ENCODE data around the gene MOK. TPM values are rescaled to one million over a fixed set of nuclear protein-coding genes. Genes with fewer than 3 reads are reported as not detected.

MOK gene
- total RNA-seq, 1 donor = 86.1 TPM

DNA sequence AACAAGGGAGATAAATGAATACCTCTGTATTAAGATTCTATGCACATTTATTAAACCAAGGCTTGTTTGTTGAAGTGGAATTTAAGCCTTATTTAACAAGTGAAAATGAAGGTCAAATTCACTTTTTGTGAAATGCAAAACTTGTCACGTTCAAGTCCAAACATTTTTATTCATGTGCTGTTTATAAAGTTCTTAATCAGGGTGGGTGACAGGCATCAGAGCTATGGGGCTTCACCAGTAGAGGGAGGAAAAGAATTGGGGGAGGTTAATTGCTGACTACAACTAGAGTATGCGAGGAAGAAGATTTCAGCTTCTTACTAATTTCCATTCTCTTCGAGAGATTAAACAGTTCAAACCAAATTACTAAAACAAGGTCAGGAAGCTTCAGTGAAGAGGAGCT lies 9.7 kb downstream of the MOK start:
- peak overlapping the region; percentile 64 for H3K27ac ChIP-seq (ENCODE audit: low read depth, low read length)

DNA sequence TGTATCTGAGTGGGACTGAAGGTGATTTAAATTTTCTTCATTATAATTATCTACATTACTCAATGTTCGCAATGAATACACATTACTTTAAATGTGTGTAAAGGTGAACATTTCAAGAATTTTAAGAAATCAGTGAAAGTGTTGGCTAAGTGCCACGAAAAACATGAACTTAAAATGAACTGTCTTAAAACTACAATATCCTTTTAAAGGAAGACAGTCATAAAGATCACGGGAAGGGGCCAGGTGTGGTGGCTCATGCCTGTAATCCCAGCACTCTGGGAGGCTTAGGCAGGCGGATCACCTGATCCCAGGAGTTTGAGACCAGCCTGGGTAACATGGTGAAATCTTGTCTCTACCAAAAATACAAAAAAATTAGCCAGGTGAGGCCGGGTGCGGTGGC lies 11.2 kb downstream of the MOK start:
- Histone ChIP-seq H3K4me3 (ENCODE audit: insufficient read depth, low read length) (no peak overlapping the region), H3K4me2 (ENCODE audit: insufficient read depth, low read length) (no peak overlapping the region), H4K20me1 (ENCODE audit: insufficient read depth, low read length) (no peaks in the 10 kb centered on the region), H3K4me1 (ENCODE audit: insufficient read depth, low read length) (peaks cover 27% of the 10 kb centered on the region), H3K27ac (ENCODE audit: low read depth, low read length) (peak overlapping the region; percentile 42), H3K36me3 (ENCODE audit: insufficient read depth, low read length) (peaks cover 12% of the 10 kb centered on the region), H3K9me3 (ENCODE audit: low read depth, low read length) (no peaks in the 10 kb centered on the region), H3K27me3 (ENCODE audit: insufficient read depth, low read length) (no peaks in the 10 kb centered on the region), H2AFZ (ENCODE audit: low read length) (no peak overlapping the region), H3K79me2 (ENCODE audit: insufficient read depth, low read length) (peaks cover 89% of the 10 kb centered on the region)
- TF ChIP-seq, protein P1, sequence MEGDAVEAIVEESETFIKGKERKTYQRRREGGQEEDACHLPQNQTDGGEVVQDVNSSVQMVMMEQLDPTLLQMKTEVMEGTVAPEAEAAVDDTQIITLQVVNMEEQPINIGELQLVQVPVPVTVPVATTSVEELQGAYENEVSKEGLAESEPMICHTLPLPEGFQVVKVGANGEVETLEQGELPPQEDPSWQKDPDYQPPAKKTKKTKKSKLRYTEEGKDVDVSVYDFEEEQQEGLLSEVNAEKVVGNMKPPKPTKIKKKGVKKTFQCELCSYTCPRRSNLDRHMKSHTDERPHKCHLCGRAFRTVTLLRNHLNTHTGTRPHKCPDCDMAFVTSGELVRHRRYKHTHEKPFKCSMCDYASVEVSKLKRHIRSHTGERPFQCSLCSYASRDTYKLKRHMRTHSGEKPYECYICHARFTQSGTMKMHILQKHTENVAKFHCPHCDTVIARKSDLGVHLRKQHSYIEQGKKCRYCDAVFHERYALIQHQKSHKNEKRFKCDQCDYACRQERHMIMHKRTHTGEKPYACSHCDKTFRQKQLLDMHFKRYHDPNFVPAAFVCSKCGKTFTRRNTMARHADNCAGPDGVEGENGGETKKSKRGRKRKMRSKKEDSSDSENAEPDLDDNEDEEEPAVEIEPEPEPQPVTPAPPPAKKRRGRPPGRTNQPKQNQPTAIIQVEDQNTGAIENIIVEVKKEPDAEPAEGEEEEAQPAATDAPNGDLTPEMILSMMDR (IDR thresholded peaks at IDR 0.05; ENCODE audit: extremely low read depth, low read depth, low read length) = no peak
- DNase-seq (ENCODE audit: insufficient read length, low spot score, missing footprints) = no peak

More for the DNA sequence above, 9.7 kb downstream of the MOK start:
- Histone ChIP-seq H3K9me3 (ENCODE audit: low read depth, low read length) (no peaks in the 10 kb centered on the region), H3K4me2 (ENCODE audit: insufficient read depth, low read length) (peak overlapping the region; percentile 43), H3K36me3 (ENCODE audit: insufficient read depth, low read length) (peaks cover 15% of the 10 kb centered on the region), H3K27me3 (ENCODE audit: insufficient read depth, low read length) (no peaks in the 10 kb centered on the region), H3K4me1 (ENCODE audit: insufficient read depth, low read length) (peaks cover 27% of the 10 kb centered on the region), H3K4me3 (ENCODE audit: insufficient read depth, low read length) (no peak overlapping the region), H3K79me2 (ENCODE audit: insufficient read depth, low read length) (peaks cover 92% of the 10 kb centered on the region), H2AFZ (ENCODE audit: low read length) (no peak overlapping the region), H4K20me1 (ENCODE audit: insufficient read depth, low read length) (no peaks in the 10 kb centered on the region)
- TF ChIP-seq, protein P1 (IDR thresholded peaks at IDR 0.05; ENCODE audit: extremely low read depth, low read depth, low read length) = peak; percentile 56
- DNase-seq (ENCODE audit: insufficient read length, low spot score, missing footprints) = no peak

DNA sequence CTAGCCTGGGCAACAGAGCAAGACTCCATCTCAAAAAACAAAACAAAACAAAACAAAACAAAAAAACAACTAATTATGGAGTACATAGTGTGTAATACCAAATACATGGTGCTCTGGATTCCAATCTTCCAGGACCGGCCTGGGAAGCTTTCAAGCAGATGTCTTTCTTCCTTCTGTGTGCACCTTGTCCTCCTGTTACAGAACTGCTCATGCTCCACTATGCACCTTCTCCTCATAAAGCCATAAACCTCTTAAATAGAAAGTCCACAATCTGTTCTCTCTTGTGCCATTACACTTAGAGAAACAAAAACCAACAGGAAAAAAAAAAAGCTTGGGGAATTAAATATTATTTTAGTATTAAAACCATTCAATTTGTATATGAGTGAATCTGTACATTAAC lies 12.5 kb downstream of the MOK start:
- DNase-seq (ENCODE audit: insufficient read length, low spot score, missing footprints) = no peak
- peaks cover 87% of the 10 kb centered on the region for H3K79me2 ChIP-seq (ENCODE audit: insufficient read depth, low read length)
- H4K20me1 ChIP-seq (ENCODE audit: insufficient read depth, low read length) = no peaks in the 10 kb centered on the region
- peaks cover 16% of the 10 kb centered on the region for H3K36me3 ChIP-seq (ENCODE audit: insufficient read depth, low read length)
- H3K4me2 ChIP-seq (ENCODE audit: insufficient read depth, low read length) = no peak overlapping the region
- H3K9me3 ChIP-seq (ENCODE audit: low read depth, low read length) = no peaks in the 10 kb centered on the region
- H3K27me3 ChIP-seq (ENCODE audit: insufficient read depth, low read length) = no peaks in the 10 kb centered on the region
- TF ChIP-seq, protein P1 (IDR thresholded peaks at IDR 0.05; ENCODE audit: extremely low read depth, low read depth, low read length) = no peak
- H2AFZ ChIP-seq (ENCODE audit: low read length) = no peak overlapping the region
- peaks cover 27% of the 10 kb centered on the region for H3K4me1 ChIP-seq (ENCODE audit: insufficient read depth, low read length)
- no peak overlapping the region for H3K27ac ChIP-seq (ENCODE audit: low read depth, low read length)
- H3K4me3 ChIP-seq (ENCODE audit: insufficient read depth, low read length) = no peak overlapping the region

DNA sequence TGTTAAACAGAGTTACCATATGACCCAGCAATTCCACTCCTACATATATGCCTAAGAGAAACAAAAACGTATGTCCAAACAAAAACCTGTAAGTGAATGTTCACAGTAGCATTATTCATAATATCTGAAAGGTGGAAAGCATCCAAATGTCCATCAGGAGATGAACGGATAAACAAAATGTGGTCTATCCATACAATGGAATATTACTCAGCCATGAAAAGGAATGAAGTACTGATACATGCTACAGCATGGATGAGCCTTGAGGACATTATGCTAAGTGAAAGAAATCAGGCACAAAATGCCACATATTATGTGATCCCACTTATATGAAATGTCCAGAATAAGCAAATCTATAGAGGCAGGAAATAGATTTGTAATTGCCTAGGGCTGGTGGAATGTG lies 16.8 kb downstream of the MOK start:
- Histone ChIP-seq H4K20me1 (ENCODE audit: insufficient read depth, low read length) (no peaks in the 10 kb centered on the region), H3K27ac (ENCODE audit: low read depth, low read length) (no peak overlapping the region), H3K27me3 (ENCODE audit: insufficient read depth, low read length) (no peaks in the 10 kb centered on the region), H3K79me2 (ENCODE audit: insufficient read depth, low read length) (peaks cover 79% of the 10 kb centered on the region), H3K4me1 (ENCODE audit: insufficient read depth, low read length) (peaks cover 2% of the 10 kb centered on the region), H3K4me2 (ENCODE audit: insufficient read depth, low read length) (no peak overlapping the region), H3K9me3 (ENCODE audit: low read depth, low read length) (no peaks in the 10 kb centered on the region), H3K4me3 (ENCODE audit: insufficient read depth, low read length) (no peak overlapping the region), H2AFZ (ENCODE audit: low read length) (no peak overlapping the region), H3K36me3 (ENCODE audit: insufficient read depth, low read length) (peaks cover 16% of the 10 kb centered on the region)
- TF ChIP-seq, protein P1 (IDR thresholded peaks at IDR 0.05; ENCODE audit: extremely low read depth, low read depth, low read length) = no peak
- DNase-seq (ENCODE audit: insufficient read length, low spot score, missing footprints) = no peak

All from osteoblast (primary cell).